ENCODE results near the gene SLC5A11.

The SLC5A11 gene

GRCh38 chr16:24920568-24920967 lies 74.8 kb downstream of the SLC5A11 start:
- H3K36me3 ChIP-seq (ENCODE audit: control insufficient read depth in 1 of 2, insufficient read depth in 2 of 2, low read depth in 1 of 2, low read length in 2 of 2), result peaks cover 48 to 78% of the 10 kb centered on the region in 2 experiments
- H3K23ac ChIP-seq (ENCODE audit: low read length in 2 of 2), result no peak overlapping the region
- DNase-seq, result no peak
- H2AK5ac ChIP-seq (ENCODE audit: low read length, severe bottlenecking), result no peak overlapping the region
- H3K4me3 ChIP-seq (ENCODE audit: insufficient read depth in 1 of 2, low read depth in 1 of 2, low read length in 2 of 2), result no peak overlapping the region
- H4K8ac ChIP-seq (ENCODE audit: low read length), result no peak overlapping the region
- H3K9me3 ChIP-seq (ENCODE audit: control insufficient read depth, low read length), result no peaks in the 10 kb centered on the region
- H2AFZ ChIP-seq (ENCODE audit: low read depth, low read length), result no peak overlapping the region
- H3K14ac ChIP-seq (ENCODE audit: low read length in 2 of 2), result no peak overlapping the region
- H3K9ac ChIP-seq (ENCODE audit: low read length), result no peak overlapping the region
- H3K4me2 ChIP-seq (ENCODE audit: low read length, poor library complexity, severe bottlenecking), result no peak overlapping the region
- H3K27ac ChIP-seq (ENCODE audit: low read length, poor library complexity, severe bottlenecking), result no peak overlapping the region
- H2BK5ac ChIP-seq (ENCODE audit: low read depth, low read length, poor library complexity, severe bottlenecking), result no peak overlapping the region
- H2BK12ac ChIP-seq (ENCODE audit: low read length in 2 of 2), result no peak overlapping the region
- H3K4me1 ChIP-seq (ENCODE audit: control insufficient read depth, insufficient read depth, low read depth, low read length), result no peaks in the 10 kb centered on the region
- H3K4ac ChIP-seq (ENCODE audit: low read depth in 1 of 2, low read length in 2 of 2), result no peak overlapping the region
- H2BK120ac ChIP-seq (ENCODE audit: low read depth, low read length), result no peak overlapping the region
- WGBS, result 100% methylated on average over 3 of the region's 3 CpGs
- no peak overlapping the region for H3K18ac ChIP-seq (ENCODE audit: low read depth in 1 of 2, low read length in 2 of 2)
- H4K91ac ChIP-seq (ENCODE audit: low read length), result no peak overlapping the region
- H3K79me1 ChIP-seq (replicated peaks; ENCODE audit: low read length, poor library complexity, severe bottlenecking), result peaks cover 17% of the 10 kb centered on the region
- H3K27me3 ChIP-seq (ENCODE audit: control insufficient read depth in 1 of 2, insufficient read depth in 1 of 2, low read length in 2 of 2), result no peaks in the 10 kb centered on the region
- no peak overlapping the region for H2BK15ac ChIP-seq (ENCODE audit: low read depth, poor library complexity, severe bottlenecking)

GRCh38 chr16:24921229-24921628 lies 75.5 kb downstream of the SLC5A11 start:
- no peak overlapping the region for H3K27ac ChIP-seq (ENCODE audit: low read length, poor library complexity, severe bottlenecking)
- no peak overlapping the region for H2BK5ac ChIP-seq (ENCODE audit: low read depth, low read length, poor library complexity, severe bottlenecking)
- no peak overlapping the region for H3K9ac ChIP-seq (ENCODE audit: low read length)
- no peaks in the 10 kb centered on the region for H3K9me3 ChIP-seq (ENCODE audit: control insufficient read depth, low read length)
- H2BK15ac ChIP-seq (ENCODE audit: low read depth, poor library complexity, severe bottlenecking), result no peak overlapping the region
- H3K27me3 ChIP-seq (ENCODE audit: control insufficient read depth in 1 of 2, insufficient read depth in 1 of 2, low read length in 2 of 2), result no peaks in the 10 kb centered on the region
- no peak overlapping the region for H2BK12ac ChIP-seq (ENCODE audit: low read length in 2 of 2)
- H2AK5ac ChIP-seq (ENCODE audit: low read length, severe bottlenecking), result no peak overlapping the region
- no peak for DNase-seq
- H3K4me2 ChIP-seq (ENCODE audit: low read length, poor library complexity, severe bottlenecking), result no peak overlapping the region
- H3K4me3 ChIP-seq (ENCODE audit: insufficient read depth in 1 of 2, low read depth in 1 of 2, low read length in 2 of 2), result no peak overlapping the region
- no peak overlapping the region for H2AFZ ChIP-seq (ENCODE audit: low read depth, low read length)
- H4K8ac ChIP-seq (ENCODE audit: low read length), result no peak overlapping the region
- peaks cover 43 to 79% of the 10 kb centered on the region in 2 experiments for H3K36me3 ChIP-seq (ENCODE audit: control insufficient read depth in 1 of 2, insufficient read depth in 2 of 2, low read depth in 1 of 2, low read length in 2 of 2)
- H3K18ac ChIP-seq (ENCODE audit: low read depth in 1 of 2, low read length in 2 of 2), result no peak overlapping the region
- H3K4me1 ChIP-seq (ENCODE audit: control insufficient read depth, insufficient read depth, low read depth, low read length), result no peaks in the 10 kb centered on the region
- H3K23ac ChIP-seq (ENCODE audit: low read length in 2 of 2), result no peak overlapping the region
- no peak overlapping the region for H3K4ac ChIP-seq (ENCODE audit: low read depth in 1 of 2, low read length in 2 of 2)
- H2BK120ac ChIP-seq (ENCODE audit: low read depth, low read length), result no peak overlapping the region
- WGBS, result 98% methylated on average over 8 of the region's 8 CpGs
- peaks cover 17% of the 10 kb centered on the region for H3K79me1 ChIP-seq (replicated peaks; ENCODE audit: low read length, poor library complexity, severe bottlenecking)
- no peak overlapping the region for H4K91ac ChIP-seq (ENCODE audit: low read length)
- H3K14ac ChIP-seq (ENCODE audit: low read length in 2 of 2), result no peak overlapping the region

GRCh38 chr16:24925163-24925562 lies 79.4 kb downstream of the SLC5A11 start:
- H3K4me3 ChIP-seq (ENCODE audit: insufficient read depth in 1 of 2, low read depth in 1 of 2, low read length in 2 of 2), result no peak overlapping the region
- H3K4ac ChIP-seq (ENCODE audit: low read depth in 1 of 2, low read length in 2 of 2), result no peak overlapping the region
- H4K8ac ChIP-seq (ENCODE audit: low read length), result no peak overlapping the region
- no peak overlapping the region for H3K23ac ChIP-seq (ENCODE audit: low read length in 2 of 2)
- H3K9me3 ChIP-seq (ENCODE audit: control insufficient read depth, low read length), result no peaks in the 10 kb centered on the region
- no peak overlapping the region for H3K27ac ChIP-seq (ENCODE audit: low read length, poor library complexity, severe bottlenecking)
- no peak overlapping the region for H2AFZ ChIP-seq (ENCODE audit: low read depth, low read length)
- no peak overlapping the region for H3K14ac ChIP-seq (ENCODE audit: low read length in 2 of 2)
- no peak overlapping the region for H2BK120ac ChIP-seq (ENCODE audit: low read depth, low read length)
- no peak overlapping the region for H3K4me2 ChIP-seq (ENCODE audit: low read length, poor library complexity, severe bottlenecking)
- H2AK5ac ChIP-seq (ENCODE audit: low read length, severe bottlenecking), result no peak overlapping the region
- no peaks in the 10 kb centered on the region for H3K27me3 ChIP-seq (ENCODE audit: control insufficient read depth in 1 of 2, insufficient read depth in 1 of 2, low read length in 2 of 2)
- H2BK15ac ChIP-seq (ENCODE audit: low read depth, poor library complexity, severe bottlenecking), result no peak overlapping the region
- WGBS, result 100% methylated on average over 1 of the region's 2 CpGs
- H3K4me1 ChIP-seq (ENCODE audit: control insufficient read depth, insufficient read depth, low read depth, low read length), result no peaks in the 10 kb centered on the region
- H3K9ac ChIP-seq (ENCODE audit: low read length), result no peak overlapping the region
- no peak overlapping the region for H2BK5ac ChIP-seq (ENCODE audit: low read depth, low read length, poor library complexity, severe bottlenecking)
- H4K91ac ChIP-seq (ENCODE audit: low read length), result no peak overlapping the region
- H3K36me3 ChIP-seq (ENCODE audit: control insufficient read depth in 1 of 2, insufficient read depth in 2 of 2, low read depth in 1 of 2, low read length in 2 of 2), result peaks cover 25 to 84% of the 10 kb centered on the region in 2 experiments
- H2BK12ac ChIP-seq (ENCODE audit: low read length in 2 of 2), result no peak overlapping the region
- no peak for DNase-seq
- H3K18ac ChIP-seq (ENCODE audit: low read depth in 1 of 2, low read length in 2 of 2), result no peak overlapping the region
- H3K79me1 ChIP-seq (replicated peaks; ENCODE audit: low read length, poor library complexity, severe bottlenecking), result peaks cover 17% of the 10 kb centered on the region

GRCh38 chr16:24929409-24929808 lies 83.6 kb downstream of the SLC5A11 start:
- H3K9ac ChIP-seq (ENCODE audit: low read length), result no peak overlapping the region
- H2BK5ac ChIP-seq (ENCODE audit: low read depth, low read length, poor library complexity, severe bottlenecking), result no peak overlapping the region
- H3K79me1 ChIP-seq (replicated peaks; ENCODE audit: low read length, poor library complexity, severe bottlenecking), result peaks cover 19% of the 10 kb centered on the region
- no peaks in the 10 kb centered on the region for H3K9me3 ChIP-seq (ENCODE audit: control insufficient read depth, low read length)
- H3K4me1 ChIP-seq (ENCODE audit: control insufficient read depth, insufficient read depth, low read depth, low read length), result no peaks in the 10 kb centered on the region
- H3K14ac ChIP-seq (ENCODE audit: low read length in 2 of 2), result no peak overlapping the region
- no peak overlapping the region for H3K4ac ChIP-seq (ENCODE audit: low read depth in 1 of 2, low read length in 2 of 2)
- no peak overlapping the region for H4K8ac ChIP-seq (ENCODE audit: low read length)
- no peak overlapping the region for H2AK5ac ChIP-seq (ENCODE audit: low read length, severe bottlenecking)
- H3K23ac ChIP-seq (ENCODE audit: low read length in 2 of 2), result no peak overlapping the region
- H3K36me3 ChIP-seq (ENCODE audit: control insufficient read depth in 1 of 2, insufficient read depth in 2 of 2, low read depth in 1 of 2, low read length in 2 of 2), result peaks cover 39 to 90% of the 10 kb centered on the region in 2 experiments
- 94% methylated on average over 5 of the region's 5 CpGs for WGBS
- H3K4me2 ChIP-seq (ENCODE audit: low read length, poor library complexity, severe bottlenecking), result no peak overlapping the region
- H2BK15ac ChIP-seq (ENCODE audit: low read depth, poor library complexity, severe bottlenecking), result no peak overlapping the region
- H3K4me3 ChIP-seq (ENCODE audit: insufficient read depth in 1 of 2, low read depth in 1 of 2, low read length in 2 of 2), result no peak overlapping the region
- no peak overlapping the region for H3K27ac ChIP-seq (ENCODE audit: low read length, poor library complexity, severe bottlenecking)
- H2BK120ac ChIP-seq (ENCODE audit: low read depth, low read length), result no peak overlapping the region
- no peak overlapping the region for H2AFZ ChIP-seq (ENCODE audit: low read depth, low read length)
- H4K91ac ChIP-seq (ENCODE audit: low read length), result no peak overlapping the region
- H3K27me3 ChIP-seq (ENCODE audit: control insufficient read depth in 1 of 2, insufficient read depth in 1 of 2, low read length in 2 of 2), result no peaks in the 10 kb centered on the region
- no peak overlapping the region for H3K18ac ChIP-seq (ENCODE audit: low read depth in 1 of 2, low read length in 2 of 2)
- no peak overlapping the region for H2BK12ac ChIP-seq (ENCODE audit: low read length in 2 of 2)
- DNase-seq, result no peak

All from mesenchymal stem cell (in vitro differentiated cells and primary cell).